DLD1 (cell line): ENCODE results near the gene GRM8.

Experiments used
- in situ Hi-C: cut with HindIII; loops from 2 replicates; pipeline ENCODE4 v1.10.0; 2017; ENCODE audit warnings: low sequenced_read_pairs

The GRM8 gene

GRCh38 chr7:126750207-126750911 is 502.4 kb downstream of the GRM8 start:
- in situ Hi-C loops = no loop called here

DNA sequence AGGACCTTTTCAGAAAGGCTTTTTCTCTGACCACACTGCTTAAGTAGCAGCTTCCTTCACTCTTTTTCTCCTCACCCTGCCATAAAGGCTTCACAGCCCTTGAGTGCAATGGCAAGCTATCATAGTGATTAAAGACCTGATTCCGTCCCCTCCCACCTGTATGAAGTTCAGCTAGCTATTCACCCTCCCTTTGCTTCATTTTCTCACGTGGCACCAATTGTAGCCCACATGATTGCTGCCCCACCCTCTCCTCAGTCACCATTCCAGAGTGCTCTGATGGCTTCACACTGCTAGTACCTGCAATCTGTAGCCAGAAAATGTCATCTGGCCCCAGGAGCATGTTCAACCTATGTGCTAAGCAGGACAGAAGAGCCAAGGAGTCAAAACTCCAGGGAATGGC is 523.8 kb downstream of the GRM8 start:
- in situ Hi-C loops = no loop called here

DNA sequence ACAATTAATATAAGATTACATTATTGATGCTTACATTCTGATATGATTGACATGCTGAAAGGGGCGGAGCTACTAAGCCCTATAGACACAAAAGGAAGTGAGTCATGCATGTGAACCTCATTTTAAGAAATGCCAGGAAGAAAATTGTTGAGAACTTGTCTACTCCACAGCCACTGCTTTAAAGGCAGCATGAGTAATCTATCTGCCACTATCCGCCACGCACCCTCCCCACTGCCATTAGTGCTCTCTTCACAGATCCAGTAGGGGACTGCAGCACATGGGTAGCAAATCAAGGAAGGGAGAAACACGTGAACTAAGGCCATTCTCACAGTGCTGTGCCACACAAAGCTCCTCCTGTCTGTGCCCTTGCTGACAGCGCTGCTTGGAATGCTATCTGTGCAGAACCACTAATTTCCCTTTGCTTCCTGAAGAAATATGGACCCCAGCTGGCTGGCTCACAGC is 524.8 kb downstream of the GRM8 start:
- in situ Hi-C loops = no loop called here

GRCh38 chr7:126723966-126724544 is 528.7 kb downstream of the GRM8 start:
- in situ Hi-C loops = no loop called here

DNA sequence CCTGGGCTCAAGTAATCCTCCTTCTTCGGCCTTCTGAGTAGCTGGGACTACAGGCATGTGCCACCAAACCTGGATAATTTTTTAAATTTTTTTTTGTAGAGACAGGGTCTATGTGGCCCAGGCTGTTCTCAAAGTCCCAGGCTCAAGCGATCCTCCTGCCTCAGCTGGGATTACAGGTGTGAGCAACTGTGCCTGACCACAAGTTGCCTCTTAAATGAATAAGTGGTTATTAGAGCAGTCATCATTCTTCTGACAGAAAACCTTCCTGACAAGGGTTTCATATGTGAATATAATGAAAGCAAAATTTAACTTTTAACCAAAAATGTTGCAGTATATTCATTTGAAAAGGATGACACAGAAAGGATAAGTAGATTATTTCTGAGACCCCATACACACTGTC is 532.5 kb downstream of the GRM8 start:
- in situ Hi-C loops = no loop called here

DNA sequence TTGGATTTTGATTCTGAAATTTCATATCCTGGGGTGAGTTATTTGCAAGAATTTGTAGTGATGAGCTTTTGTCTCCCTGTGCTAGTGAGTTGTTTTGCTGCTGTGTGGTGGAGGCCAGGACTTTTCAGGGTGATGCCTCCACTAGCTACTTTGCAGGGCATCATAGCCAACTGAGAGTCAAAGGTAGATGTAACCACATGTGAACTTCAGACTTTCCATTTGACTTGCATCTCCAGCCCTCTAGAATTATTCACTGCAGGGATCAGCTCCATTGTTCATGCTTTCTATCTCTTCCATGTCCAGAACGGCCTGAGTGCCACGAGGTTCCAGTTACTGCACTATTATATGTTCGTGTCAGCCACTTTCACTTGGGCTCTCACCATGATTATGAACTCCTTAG is 534.3 kb downstream of the GRM8 start:
- in situ Hi-C loops = no loop called here

GRCh38 chr7:126716321-126716720 is 536.4 kb downstream of the GRM8 start:
- in situ Hi-C loops = no loop called here

- in situ Hi-C loops = no loop called here
Measured at GRCh38 chr7:126715076-126715475, 537.7 kb downstream of the GRM8 start.

- in situ Hi-C loops = no loop called here
Measured at GRCh38 chr7:126702242-126703016, 550.3 kb downstream of the GRM8 start.

DNA sequence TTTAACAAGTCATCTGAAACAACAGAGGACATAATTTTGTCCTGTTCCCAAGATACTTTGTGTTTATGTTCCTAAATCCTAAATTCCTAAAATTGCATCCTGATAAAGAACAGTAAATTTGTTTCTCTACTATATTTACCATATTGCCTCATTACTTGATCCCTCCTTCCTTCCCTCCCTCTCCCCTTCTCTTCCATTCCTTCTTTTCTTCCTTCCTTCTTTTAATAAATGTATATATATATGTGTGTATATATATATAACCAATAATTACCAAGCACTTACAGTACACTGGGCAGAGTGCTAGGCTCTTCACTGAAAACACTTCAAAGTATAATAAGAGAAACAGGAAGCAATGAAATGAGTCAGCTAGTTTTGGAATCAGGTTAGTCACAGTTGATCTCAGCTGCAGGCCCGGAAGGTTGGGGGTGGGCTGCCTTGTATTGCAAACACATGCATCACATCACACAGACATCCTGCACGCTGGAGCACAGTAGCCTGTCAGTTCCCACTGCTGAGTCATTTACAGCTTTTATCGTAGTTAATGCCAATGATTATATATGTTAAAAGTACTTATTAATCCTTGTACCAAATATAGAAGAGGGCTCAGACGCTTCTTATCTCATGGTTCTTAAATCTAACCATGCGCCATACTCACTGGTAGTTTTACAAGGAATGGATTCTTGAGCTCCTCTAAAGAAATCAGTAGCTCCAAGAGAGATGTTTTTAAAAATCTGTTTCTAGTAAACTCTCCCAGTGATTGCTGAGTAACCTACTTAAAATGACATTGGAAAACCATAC is 551.7 kb downstream of the GRM8 start:
- in situ Hi-C loops = no loop called here

DNA sequence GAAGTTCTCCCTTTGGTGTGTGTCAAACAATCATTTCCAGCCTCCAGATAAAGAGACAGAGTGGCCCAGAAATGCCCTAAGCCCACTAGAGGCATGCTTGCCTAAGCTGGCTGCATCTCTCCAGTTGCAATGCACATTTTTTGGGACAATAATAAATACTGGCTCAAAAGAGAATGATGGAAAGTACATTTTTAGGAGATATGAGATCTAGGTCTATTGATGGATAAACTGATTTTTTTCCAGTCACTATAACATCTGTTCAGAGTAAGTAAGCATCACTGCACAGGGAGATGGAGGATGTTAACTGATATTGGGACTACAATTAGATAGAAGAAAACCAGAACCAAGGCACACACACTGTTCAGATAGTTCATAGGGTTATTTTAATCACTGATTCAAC is 553.0 kb downstream of the GRM8 start:
- in situ Hi-C loops = no loop called here

- in situ Hi-C loops = no loop called here
Measured at GRCh38 chr7:126698909-126699308, 553.8 kb downstream of the GRM8 start.

GRCh38 chr7:126698446-126698845 is 554.3 kb downstream of the GRM8 start:
- in situ Hi-C loops = no loop called here

- in situ Hi-C loops = no loop called here
Measured at GRCh38 chr7:126696256-126697038, 556.3 kb downstream of the GRM8 start.

DNA sequence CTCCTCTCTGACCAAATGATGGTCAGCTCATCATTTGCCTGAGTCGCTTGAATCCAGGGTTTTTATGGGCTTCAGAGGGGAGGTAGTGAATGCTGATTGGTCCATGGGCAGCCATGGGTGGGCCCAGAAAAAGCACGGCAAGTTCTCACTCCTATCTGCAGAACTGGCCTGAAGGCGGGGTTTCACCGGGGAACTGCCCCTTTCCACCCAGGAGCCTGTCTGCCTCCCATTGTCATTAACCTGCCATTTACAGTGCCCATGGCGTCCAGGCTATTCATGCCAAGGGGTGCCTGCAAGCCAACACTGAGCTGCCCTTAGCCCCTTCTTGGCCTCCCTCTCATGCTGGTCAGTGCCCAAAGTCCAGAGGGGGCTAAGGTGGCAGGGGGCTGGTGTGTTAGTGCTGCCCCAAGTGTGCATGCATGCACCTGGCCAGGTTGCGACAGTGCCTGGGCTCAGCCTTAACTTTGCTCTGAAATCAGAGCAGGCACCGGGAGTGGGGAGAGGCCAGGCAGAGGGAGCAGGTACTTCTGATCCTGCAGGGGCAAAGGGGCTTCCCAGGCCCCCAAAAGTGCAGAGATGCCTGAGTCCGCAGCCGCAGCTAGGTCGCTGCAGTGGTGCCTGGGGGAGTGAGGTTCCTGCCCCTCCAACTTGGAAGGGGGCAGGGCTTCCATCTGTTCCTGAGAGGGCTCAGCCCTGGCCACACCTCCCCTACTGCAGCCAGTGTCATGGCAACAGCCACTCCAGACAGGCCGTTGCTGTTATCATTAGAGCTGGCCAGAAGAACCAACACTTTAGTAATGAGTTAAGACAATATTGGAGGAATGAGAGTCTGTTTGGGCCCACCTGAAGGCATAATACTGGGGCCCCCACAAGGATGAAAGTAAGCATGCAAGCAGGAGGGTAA is 561.6 kb downstream of the GRM8 start:
- in situ Hi-C loops = no loop called here

DNA sequence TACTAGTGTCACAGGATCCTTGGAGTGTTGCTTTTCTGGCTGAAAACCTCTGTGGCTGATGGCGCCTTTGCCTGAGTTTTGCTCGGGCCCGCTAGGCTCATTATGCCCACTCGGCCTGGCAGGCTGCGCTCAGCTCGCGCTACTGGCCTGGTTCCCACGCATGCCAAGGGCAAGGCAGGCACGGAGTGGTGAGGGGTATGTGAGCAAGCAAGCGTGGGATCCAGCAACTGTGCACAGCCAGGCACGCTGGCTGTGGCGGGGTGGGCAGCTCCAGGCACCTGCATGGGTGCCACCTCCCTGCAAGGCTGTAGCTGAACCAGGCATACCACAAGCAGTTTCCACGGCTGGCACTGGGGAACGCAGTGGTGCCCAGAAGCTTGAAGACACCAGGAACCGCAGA is 562.6 kb downstream of the GRM8 start:
- in situ Hi-C loops = no loop called here

DNA sequence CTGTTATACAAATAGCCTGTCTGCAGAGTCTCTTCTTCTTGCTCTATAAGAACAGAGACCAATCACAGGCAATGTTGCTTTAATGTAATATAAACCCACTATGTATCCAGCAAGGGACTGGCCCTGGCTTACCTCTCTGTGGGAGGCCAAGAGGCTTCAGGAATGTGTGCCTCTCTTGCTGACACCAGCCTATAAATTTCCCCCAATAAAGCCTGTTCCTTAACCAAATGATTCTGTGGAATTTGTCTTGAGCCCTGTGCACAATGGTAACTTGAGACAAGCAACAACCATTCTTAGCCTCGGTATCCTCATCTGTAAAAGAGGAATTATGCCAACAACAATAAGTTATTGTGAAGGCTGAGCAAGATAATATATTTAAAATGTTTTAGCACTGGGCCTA is 563.7 kb downstream of the GRM8 start:
- in situ Hi-C loops = no loop called here

- in situ Hi-C loops = no loop called here
Measured at GRCh38 chr7:126686474-126686873, 566.3 kb downstream of the GRM8 start.

DNA sequence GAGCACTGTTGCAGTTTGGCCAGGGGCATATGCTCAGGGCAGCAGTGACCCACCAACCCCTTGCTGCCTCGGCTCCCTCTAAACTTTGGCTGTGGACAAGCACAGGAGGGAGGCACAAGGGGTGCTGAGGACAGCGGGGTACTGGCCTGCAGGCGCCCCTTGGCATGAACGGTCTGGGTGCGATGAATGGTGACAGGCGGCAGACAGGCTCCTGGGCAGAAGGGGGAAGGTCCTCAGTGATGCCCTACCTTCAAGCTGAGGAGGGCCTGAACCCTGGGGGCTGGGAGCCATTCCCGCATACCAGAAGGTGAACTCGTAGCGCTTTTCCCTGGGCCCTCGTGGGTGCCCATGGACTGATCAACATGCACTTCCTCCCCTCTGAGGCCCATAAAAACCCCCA is 567.1 kb downstream of the GRM8 start:
- in situ Hi-C loops = no loop called here
